ENCODE results near the gene ELMO1.

GRCh38 chr7:36925207-36925606 is 523.5 kb downstream of the ELMO1 start:
- TF ChIP-seq CTCF (IDR thresholded peaks at IDR 0.05; ENCODE audit: borderline replicate concordance, extremely low read depth, low read length, poor library complexity, severe bottlenecking) (no peak), EZH2 (IDR thresholded peaks at IDR 0.05; ENCODE audit: borderline replicate concordance, low read depth, low read length, severe bottlenecking) (no peak)

All from DND-41 (cell line).